ENCODE measurements around the gene GHRH.

DNA sequence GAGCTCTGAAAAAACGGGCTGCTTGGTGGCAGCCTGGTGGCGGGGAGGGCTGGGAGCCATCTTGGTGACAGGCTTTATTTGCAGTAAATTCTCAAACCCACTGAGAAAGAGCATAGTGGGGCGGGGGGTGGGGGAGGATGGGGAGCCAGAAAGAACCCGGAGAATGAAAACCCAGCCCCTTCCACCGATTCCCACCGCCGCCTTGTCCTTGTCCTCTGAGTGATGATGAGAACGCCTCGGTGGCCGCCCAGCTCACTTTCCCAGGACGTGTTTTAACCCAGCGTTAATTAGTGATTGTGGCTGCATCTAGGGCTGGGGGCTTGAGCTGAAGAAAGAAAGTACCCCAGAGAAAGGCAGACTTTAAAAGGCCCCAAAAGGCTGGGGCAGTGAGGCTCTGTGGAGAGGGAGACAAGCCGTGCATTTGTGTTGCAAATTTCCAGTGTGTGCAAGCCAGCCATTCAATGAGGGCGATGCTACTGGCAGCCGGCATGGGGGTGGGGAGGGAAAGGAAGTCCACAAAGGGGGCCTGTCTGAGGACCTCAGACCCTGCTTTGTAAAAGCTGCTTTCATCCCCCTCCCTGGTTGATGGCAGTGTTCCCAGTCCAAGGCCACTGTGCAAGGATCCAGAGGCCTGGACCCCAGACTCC is 6.2 kb upstream of the GHRH start:
- TF ChIP-seq POLR2A (IDR thresholded peaks at IDR 0.05; ENCODE audit: borderline replicate concordance, extremely low read depth, insufficient read depth, insufficient read length) (no peak), ZNF274 (IDR thresholded peaks at IDR 0.05; ENCODE audit: low read depth, low read length) (no peak)
- TF ChIP-seq, protein P1, sequence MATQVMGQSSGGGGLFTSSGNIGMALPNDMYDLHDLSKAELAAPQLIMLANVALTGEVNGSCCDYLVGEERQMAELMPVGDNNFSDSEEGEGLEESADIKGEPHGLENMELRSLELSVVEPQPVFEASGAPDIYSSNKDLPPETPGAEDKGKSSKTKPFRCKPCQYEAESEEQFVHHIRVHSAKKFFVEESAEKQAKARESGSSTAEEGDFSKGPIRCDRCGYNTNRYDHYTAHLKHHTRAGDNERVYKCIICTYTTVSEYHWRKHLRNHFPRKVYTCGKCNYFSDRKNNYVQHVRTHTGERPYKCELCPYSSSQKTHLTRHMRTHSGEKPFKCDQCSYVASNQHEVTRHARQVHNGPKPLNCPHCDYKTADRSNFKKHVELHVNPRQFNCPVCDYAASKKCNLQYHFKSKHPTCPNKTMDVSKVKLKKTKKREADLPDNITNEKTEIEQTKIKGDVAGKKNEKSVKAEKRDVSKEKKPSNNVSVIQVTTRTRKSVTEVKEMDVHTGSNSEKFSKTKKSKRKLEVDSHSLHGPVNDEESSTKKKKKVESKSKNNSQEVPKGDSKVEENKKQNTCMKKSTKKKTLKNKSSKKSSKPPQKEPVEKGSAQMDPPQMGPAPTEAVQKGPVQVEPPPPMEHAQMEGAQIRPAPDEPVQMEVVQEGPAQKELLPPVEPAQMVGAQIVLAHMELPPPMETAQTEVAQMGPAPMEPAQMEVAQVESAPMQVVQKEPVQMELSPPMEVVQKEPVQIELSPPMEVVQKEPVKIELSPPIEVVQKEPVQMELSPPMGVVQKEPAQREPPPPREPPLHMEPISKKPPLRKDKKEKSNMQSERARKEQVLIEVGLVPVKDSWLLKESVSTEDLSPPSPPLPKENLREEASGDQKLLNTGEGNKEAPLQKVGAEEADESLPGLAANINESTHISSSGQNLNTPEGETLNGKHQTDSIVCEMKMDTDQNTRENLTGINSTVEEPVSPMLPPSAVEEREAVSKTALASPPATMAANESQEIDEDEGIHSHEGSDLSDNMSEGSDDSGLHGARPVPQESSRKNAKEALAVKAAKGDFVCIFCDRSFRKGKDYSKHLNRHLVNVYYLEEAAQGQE (IDR thresholded peaks at IDR 0.05; ENCODE audit: low read depth) = no peak

Data from HCT116 (cell line).